K562 (cell line): ENCODE results near the gene SND1. TPM values are rescaled to one million over a fixed set of nuclear protein-coding genes. Genes with fewer than 3 reads are reported as not detected.

ENCODE experiments used
- ATAC-seq: fragments of 200-7000 bp; cut with Tn5 transposase; 3 replicates; pipeline ENCODE4 v1.9.1; 2020; ENCODE audit warnings: moderate library complexity
- BruUV-seq: library from RNA; stranded (reverse); fragments of 400-500 nt; replicated peaks from 2 replicates; lab custom pipeline; 2021; lab: Mats Ljungman, UMichigan
- CTCF ChIA-PET: fragments of 300-600 bp; formaldehyde crosslinking; extraction: SDS; loops from one replicate; lab custom pipeline; 2021; ENCODE audit warnings: low intra/inter-chr PET ratio; lab: Yijun Ruan, JAX
- POLR2A ChIA-PET: fragments of 300-600, 350-650 bp; sonication (Branson Sonifier 250); formaldehyde crosslinking; extraction: SDS; loops from one replicate; lab custom pipeline; 2021; ENCODE audit warnings: antibody characterized with exemption, inconsistent platforms; lab: Yijun Ruan, JAX
- DNase-seq, 4 experiments: peaks; one replicate each; pipeline versions ENCODE4 v3.0.0 to v3.0.0-alpha.2; 2011 to 2018; ENCODE audit warnings: low spot score in 3 of 4, mixed read lengths in 3 of 4; ENCODE audit errors: extremely low read depth in 1 of 4
- FAIRE-seq: peaks from 2 replicates; lab custom pipeline; 2011; peaks lifted over from hg19 to GRCh38; lab: Jason Lieb, UNC
- H2AFZ ChIP-seq: 2 replicates; pipeline ENCODE4 v1.6.0; 2011; ENCODE audit warnings: low read depth, low read length, control low read depth, inconsistent platforms
- H3K27ac ChIP-seq: fragments of 200-600 bp; 3 replicates; pipeline ENCODE4 v1.8.0; 2011; ENCODE audit warnings: low read depth, mild to moderate bottlenecking, control low read depth, inconsistent platforms, low read length, moderate library complexity, mixed read lengths; ENCODE audit errors: extremely low read depth
- H3K27me3 ChIP-seq, 2 experiments: fragments of 300-600 bp in 1 of 2; 2 replicates in 1 of 2; 3 replicates in 1 of 2; pipeline versions ENCODE4 v1.6.0 to v1.8.0; 2011; ENCODE audit warnings: inconsistent platforms in 2 of 2, low read length in 2 of 2, mild to moderate bottlenecking in 1 of 2, mixed read lengths in 1 of 2, moderate library complexity in 1 of 2; ENCODE audit not compliant: control insufficient read depth in 2 of 2, insufficient read depth in 2 of 2
- H3K36me3 ChIP-seq: fragments of 300-600 bp; 3 replicates; pipeline ENCODE4 v1.8.0; 2011; ENCODE audit warnings: mild to moderate bottlenecking, low read length, inconsistent platforms; ENCODE audit not compliant: control insufficient read depth, insufficient read depth
- H3K4me1 ChIP-seq, 2 experiments: fragments of 200-600 bp in 1 of 2; replicated peaks in 1 of 2; 2 replicates in 1 of 2; 3 replicates in 1 of 2; pipeline versions ENCODE4 v1.5.1 to v1.8.0; 2011; ENCODE audit warnings: inconsistent platforms in 2 of 2, low read length in 2 of 2, mild to moderate bottlenecking in 1 of 2, mixed read lengths in 1 of 2, moderate library complexity in 1 of 2; ENCODE audit not compliant: control insufficient read depth in 2 of 2, insufficient read depth in 2 of 2
- H3K4me2 ChIP-seq: 2 replicates; pipeline ENCODE4 v1.6.1; 2011; ENCODE audit warnings: low read length, control low read depth, inconsistent platforms, mixed read lengths; ENCODE audit not compliant: insufficient read depth
- H3K4me3 ChIP-seq: fragments of 200-600 bp; sonication (generic), shearing (Covaris generic); 2 replicates; pipeline ENCODE4 v1.5.1; 2016; ENCODE audit warnings: control low read depth, inconsistent platforms
- H3K79me2 ChIP-seq: fragments of 200-600 bp; 3 replicates; pipeline ENCODE4 v1.8.0; 2011; ENCODE audit warnings: low read length, inconsistent platforms; ENCODE audit not compliant: control insufficient read depth, insufficient read depth
- H3K9ac ChIP-seq, 2 experiments: 2 replicates each; pipeline versions ENCODE4 v1.6.0 to v1.6.1; 2011; ENCODE audit warnings: low read depth in 2 of 2, low read length in 2 of 2, control low read depth in 1 of 2, inconsistent platforms in 1 of 2, mild to moderate bottlenecking in 1 of 2, mixed read lengths in 1 of 2; ENCODE audit not compliant: insufficient read depth in 1 of 2
- H3K9me1 ChIP-seq: one replicate; pipeline ENCODE4 v1.6.0; 2011; ENCODE audit warnings: inconsistent platforms, mild to moderate bottlenecking, low read length, moderate library complexity; ENCODE audit not compliant: control insufficient read depth, insufficient read depth
- H3K9me3 ChIP-seq: replicated peaks from 2 replicates; pipeline ENCODE4 v1.5.1; 2011; ENCODE audit warnings: low read depth, low read length, inconsistent platforms; ENCODE audit not compliant: control insufficient read depth, insufficient read depth
- H4K20me1 ChIP-seq: replicated peaks from 2 replicates; pipeline ENCODE4 v1.6.1; 2011; ENCODE audit warnings: low read length, inconsistent platforms, mixed read lengths; ENCODE audit not compliant: control insufficient read depth, insufficient read depth
- CEBPB ChIP-seq: fragments of 450-650 bp; IDR thresholded peaks from 2 replicates; pipeline ENCODE4 v1.6.1; 2016; ENCODE audit warnings: missing genetic modification characterization, missing compliant biosample characterization
- CEBPG ChIP-seq, 3 experiments: fragments of 200-800 bp in 1 of 3; sonication (Bioruptor generic) in 1 of 3; sonication (generic) in 1 of 3; formaldehyde crosslinking in 1 of 3; IDR thresholded peaks in 2 of 3; conservative IDR thresholded peaks in 1 of 3; 2 replicates each; pipeline versions ENCODE4 v1.6.1 to v1.8.0; 2016 to 2022; ENCODE audit warnings: missing compliant biosample characterization in 2 of 3, missing genetic modification characterization in 2 of 3, mild to moderate bottlenecking in 1 of 3, missing genetic modification reagents in 1 of 3
- CHD2 ChIP-seq: IDR thresholded peaks from 2 replicates; pipeline ENCODE4 v1.6.1; 2011; ENCODE audit warnings: low read depth, low read length
- ZNF282 ChIP-seq: sonication (generic); formaldehyde crosslinking; IDR thresholded peaks from 2 replicates; pipeline ENCODE4 v1.8.1; 2023; ENCODE audit warnings: missing genetic modification reagents
- WGBS: fragments of 100-300 bp; shearing (Covaris generic); methylation state at CpG from one replicate; pipeline ENCODE4 v1.1.6; 2016; ENCODE audit warnings: low coverage, mixed read lengths; ENCODE audit not compliant: insufficient coverage; ENCODE audit errors: missing lambda C conversion rate; 5-methylcytosine and 5-hydroxymethylcytosine counted together
- in situ Hi-C: fragments of 300-500 bp; cut with MboI; formaldehyde crosslinking; loops from 4 replicates; pipeline ENCODE4 v1.15.0; 2018; ENCODE audit warnings: inconsistent platforms, mixed read lengths
- intact Hi-C: fragments of 100-400 bp; cut with micrococcal nuclease; formaldehyde crosslinking; loops from 2 replicates; pipeline ENCODE4 v1.14.2; 2022
- polyA plus RNA-seq, 8 experiments: library from polyadenylated mRNA; depleted of rRNA in 4 of 8; stranded (reverse) in 5 of 8; unstranded in 3 of 8; fragments of >200 nt; fragmentation: Nextera tagmentation in 2 of 8; fragmentation: Illumina TruSeq in 1 of 8; extraction: Ambion mirVana in 2 of 8; extraction: Trizol in 1 of 8; gene quantifications; 2 replicates each; pipeline versions ENCODE4 v1.2.1 to v1.2.3, GENCODE V29; 2011 to 2014; ENCODE audit warnings: inconsistent platforms in 1 of 8, missing spikeins in 1 of 8
- total RNA-seq, 7 experiments: library from RNA; depleted of rRNA in 6 of 7; stranded (reverse); fragments of >200 nt in 6 of 7; fragmentation: Illumina TruSeq in 2 of 7; extraction: Trizol in 2 of 7; gene quantifications; 2 replicates each; pipeline versions ENCODE4 v1.2.1 to v1.2.3, GENCODE V29; 2011 to 2021; ENCODE audit warnings: low replicate concordance in 1 of 7
- TF ChIP-seq, protein P1 (sequence below): fragments of 450-650 bp; IDR thresholded peaks from 2 replicates; pipeline ENCODE4 v1.6.1; 2016; ENCODE audit warnings: missing biosample characterization, missing genetic modification characterization

Gene SND1
- total and polyA plus RNA-seq, 9 of the 15 experiments (the other 6 are each of a cell fraction or from before 2014, with no cell fraction given) = 46.5 to 307 (median 191) TPM

- TF ChIP-seq ZNF282 (CRISPR knock-in tag) = no peak
- TF ChIP-seq, protein P1, sequence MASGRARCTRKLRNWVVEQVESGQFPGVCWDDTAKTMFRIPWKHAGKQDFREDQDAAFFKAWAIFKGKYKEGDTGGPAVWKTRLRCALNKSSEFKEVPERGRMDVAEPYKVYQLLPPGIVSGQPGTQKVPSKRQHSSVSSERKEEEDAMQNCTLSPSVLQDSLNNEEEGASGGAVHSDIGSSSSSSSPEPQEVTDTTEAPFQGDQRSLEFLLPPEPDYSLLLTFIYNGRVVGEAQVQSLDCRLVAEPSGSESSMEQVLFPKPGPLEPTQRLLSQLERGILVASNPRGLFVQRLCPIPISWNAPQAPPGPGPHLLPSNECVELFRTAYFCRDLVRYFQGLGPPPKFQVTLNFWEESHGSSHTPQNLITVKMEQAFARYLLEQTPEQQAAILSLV (tag) = no peak
These were observed 180.6 kb downstream of the SND1 start (continued) for GRCh38 chr7:127832592-127832991.

DNA sequence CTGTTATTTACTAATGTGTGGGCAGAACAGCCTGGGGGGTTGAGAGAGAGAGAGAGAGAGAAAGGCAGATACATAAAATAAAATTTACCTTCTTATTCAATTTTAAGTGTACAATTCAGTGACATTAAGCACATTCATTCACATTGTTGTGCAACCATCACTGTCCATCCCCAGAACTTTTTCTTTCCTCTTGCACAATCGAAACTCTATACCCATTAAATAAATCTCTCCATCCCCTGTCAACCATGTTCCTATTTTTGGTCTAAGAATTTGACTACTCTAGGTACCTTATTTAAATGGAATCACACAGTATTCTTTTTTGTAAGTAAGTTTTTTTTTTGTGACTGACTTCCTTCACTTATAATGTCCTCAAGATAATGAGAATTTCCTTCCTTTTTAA lies 181.6 kb downstream of the SND1 start:
- H3K4me1 ChIP-seq = peaks cover 0 to 9% of the 10 kb centered on the region in 2 experiments; a peak in 4 of 5 replicates
- in situ Hi-C loops = no loop called here
- CTCF ChIA-PET = no interaction called here

More for the DNA sequence above, 181.6 kb downstream of the SND1 start:
- H3K27me3 ChIP-seq = no peaks in the 10 kb centered on the region
- H4K20me1 ChIP-seq = no peaks in the 10 kb centered on the region
- no peak overlapping the region for H3K4me2 ChIP-seq
- POLR2A ChIA-PET = no interaction called here
- no peak overlapping the region for H2AFZ ChIP-seq
- TF ChIP-seq CHD2 (no peak), CEBPG (CRISPR knock-in tag; IDR thresholded peaks at IDR 0.05) (no peak), CEBPG (tag; conservative IDR thresholded peaks at IDR 0.05 in 1 of 2, IDR thresholded peaks at IDR 0.05 in 1 of 2) (peak; percentile 71 to 84), CEBPB (tag) (peak; percentile 92)
- DNase-seq = no peak
- peaks cover 44% of the 10 kb centered on the region for H3K36me3 ChIP-seq
- no peaks in the 10 kb centered on the region for H3K9me1 ChIP-seq
- H3K9ac ChIP-seq = no peak overlapping the region
- intact Hi-C loops = no loop called here
- H3K79me2 ChIP-seq = peaks cover 36% of the 10 kb centered on the region
- H3K9me3 ChIP-seq = peaks cover 14% of the 10 kb centered on the region
- FAIRE-seq = no peak
- BruUV-seq = no TSS peak
- H3K4me3 ChIP-seq = no peak overlapping the region
- no peak overlapping the region for H3K27ac ChIP-seq
- WGBS = 85% methylated on average over 1 of the region's 1 CpG
- ATAC-seq = no peak
